Keratinocyte (primary cell): Measurements from ENCODE around the gene MRM2.

Experiments
- CTCF ChIP-seq, 3 experiments: IDR thresholded peaks in 1 of 3; conservative IDR thresholded peaks in 1 of 3; optimal IDR thresholded peaks in 1 of 3; 2 replicates in 2 of 3; 3 replicates in 1 of 3; pipeline versions ENCODE3 to v1.5.1; 2011; ENCODE audit warnings: low read length in 3 of 3, mild to moderate bottlenecking in 3 of 3, moderate library complexity in 2 of 3, control low read depth in 1 of 3, inconsistent platforms in 1 of 3; ENCODE audit not compliant: insufficient read depth in 2 of 3; ENCODE audit errors: extremely low read depth in 1 of 3
- EZH2 ChIP-seq: IDR thresholded peaks from one replicate; pipeline ENCODE4 v1.6.1; 2012; ENCODE audit warnings: inconsistent platforms, mild to moderate bottlenecking, low read length, moderate library complexity

GRCh38 chr7:2186166-2186565, 55.8 kb downstream of the MRM2 start:
- no peak for TF ChIP-seq CTCF (optimal IDR thresholded peaks at IDR 0.05 in 1 of 3, IDR thresholded peaks at IDR 0.05 in 1 of 3, conservative IDR thresholded peaks at IDR 0.05 in 1 of 3; ENCODE audit: extremely low read depth in 1 of 3, insufficient read depth in 2 of 3, low read length in 3 of 3)
- no peak for TF ChIP-seq EZH2
